ENCODE measurements around the gene CYP4F2. TPM values are rescaled to one million over a fixed set of nuclear protein-coding genes. Genes with fewer than 3 reads are reported as not detected.

The CYP4F2 gene
- total and polyA plus RNA-seq, 9 of the 15 experiments (the other 6 are each of a cell fraction or from before 2014, with no cell fraction given), result 0.10 to 0.56 (median 0.32) TPM; not detected in 2

DNA sequence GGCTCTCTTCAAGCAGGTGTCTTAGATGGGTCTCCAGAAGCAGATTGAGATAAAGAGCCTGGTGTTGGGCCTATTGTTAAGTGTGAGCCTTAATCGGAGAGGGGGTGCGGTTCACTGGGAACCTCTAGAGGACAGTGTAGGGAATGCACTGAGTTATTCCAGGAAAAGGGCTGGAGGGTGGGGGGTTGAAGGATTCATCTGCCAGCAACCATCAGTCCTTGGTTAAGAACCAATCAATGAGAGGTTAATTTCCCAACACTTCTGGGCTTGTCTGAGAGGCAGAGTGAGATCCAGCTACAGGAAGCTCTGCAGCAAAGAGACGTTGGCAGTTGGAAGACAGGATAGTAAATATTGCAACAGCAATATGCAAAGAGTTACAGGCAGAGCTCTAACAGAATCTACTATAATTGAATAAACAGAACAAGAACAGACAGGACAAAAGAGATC, 28.7 kb downstream of the CYP4F2 start (continued):
- TF ChIP-seq, protein P1, sequence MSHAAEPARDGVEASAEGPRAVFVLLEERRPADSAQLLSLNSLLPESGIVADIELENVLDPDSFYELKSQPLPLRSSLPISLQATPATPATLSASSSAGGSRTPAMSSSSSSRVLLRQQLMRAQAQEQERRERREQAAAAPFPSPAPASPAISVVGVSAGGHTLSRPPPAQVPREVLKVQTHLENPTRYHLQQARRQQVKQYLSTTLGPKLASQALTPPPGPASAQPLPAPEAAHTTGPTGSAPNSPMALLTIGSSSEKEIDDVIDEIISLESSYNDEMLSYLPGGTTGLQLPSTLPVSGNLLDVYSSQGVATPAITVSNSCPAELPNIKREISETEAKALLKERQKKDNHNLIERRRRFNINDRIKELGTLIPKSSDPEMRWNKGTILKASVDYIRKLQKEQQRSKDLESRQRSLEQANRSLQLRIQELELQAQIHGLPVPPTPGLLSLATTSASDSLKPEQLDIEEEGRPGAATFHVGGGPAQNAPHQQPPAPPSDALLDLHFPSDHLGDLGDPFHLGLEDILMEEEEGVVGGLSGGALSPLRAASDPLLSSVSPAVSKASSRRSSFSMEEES (CRISPR knock-in tag; IDR thresholded peaks at IDR 0.05), result no peak
- TF ChIP-seq SETDB1 (IDR thresholded peaks at IDR 0.05; ENCODE audit: low read length), result no peak
- no peak for TF ChIP-seq ZBTB7A (IDR thresholded peaks at IDR 0.05; ENCODE audit: borderline replicate concordance, control insufficient read depth, low read depth, low read length)
- no peak for TF ChIP-seq FUS (optimal IDR thresholded peaks at IDR 0.05; ENCODE audit: low read depth, low read length)
- TF ChIP-seq ZNF354B (CRISPR knock-in tag; IDR thresholded peaks at IDR 0.05), result no peak
- TF ChIP-seq, protein P2, sequence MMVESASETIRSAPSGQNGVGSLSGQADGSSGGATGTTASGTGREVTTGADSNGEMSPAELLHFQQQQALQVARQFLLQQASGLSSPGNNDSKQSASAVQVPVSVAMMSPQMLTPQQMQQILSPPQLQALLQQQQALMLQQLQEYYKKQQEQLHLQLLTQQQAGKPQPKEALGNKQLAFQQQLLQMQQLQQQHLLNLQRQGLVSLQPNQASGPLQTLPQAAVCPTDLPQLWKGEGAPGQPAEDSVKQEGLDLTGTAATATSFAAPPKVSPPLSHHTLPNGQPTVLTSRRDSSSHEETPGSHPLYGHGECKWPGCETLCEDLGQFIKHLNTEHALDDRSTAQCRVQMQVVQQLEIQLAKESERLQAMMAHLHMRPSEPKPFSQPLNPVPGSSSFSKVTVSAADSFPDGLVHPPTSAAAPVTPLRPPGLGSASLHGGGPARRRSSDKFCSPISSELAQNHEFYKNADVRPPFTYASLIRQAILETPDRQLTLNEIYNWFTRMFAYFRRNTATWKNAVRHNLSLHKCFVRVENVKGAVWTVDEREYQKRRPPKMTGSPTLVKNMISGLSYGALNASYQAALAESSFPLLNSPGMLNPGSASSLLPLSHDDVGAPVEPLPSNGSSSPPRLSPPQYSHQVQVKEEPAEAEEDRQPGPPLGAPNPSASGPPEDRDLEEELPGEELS (CRISPR knock-in tag; IDR thresholded peaks at IDR 0.05; ENCODE audit: borderline replicate concordance), result no peak
- TF ChIP-seq, protein P3, sequence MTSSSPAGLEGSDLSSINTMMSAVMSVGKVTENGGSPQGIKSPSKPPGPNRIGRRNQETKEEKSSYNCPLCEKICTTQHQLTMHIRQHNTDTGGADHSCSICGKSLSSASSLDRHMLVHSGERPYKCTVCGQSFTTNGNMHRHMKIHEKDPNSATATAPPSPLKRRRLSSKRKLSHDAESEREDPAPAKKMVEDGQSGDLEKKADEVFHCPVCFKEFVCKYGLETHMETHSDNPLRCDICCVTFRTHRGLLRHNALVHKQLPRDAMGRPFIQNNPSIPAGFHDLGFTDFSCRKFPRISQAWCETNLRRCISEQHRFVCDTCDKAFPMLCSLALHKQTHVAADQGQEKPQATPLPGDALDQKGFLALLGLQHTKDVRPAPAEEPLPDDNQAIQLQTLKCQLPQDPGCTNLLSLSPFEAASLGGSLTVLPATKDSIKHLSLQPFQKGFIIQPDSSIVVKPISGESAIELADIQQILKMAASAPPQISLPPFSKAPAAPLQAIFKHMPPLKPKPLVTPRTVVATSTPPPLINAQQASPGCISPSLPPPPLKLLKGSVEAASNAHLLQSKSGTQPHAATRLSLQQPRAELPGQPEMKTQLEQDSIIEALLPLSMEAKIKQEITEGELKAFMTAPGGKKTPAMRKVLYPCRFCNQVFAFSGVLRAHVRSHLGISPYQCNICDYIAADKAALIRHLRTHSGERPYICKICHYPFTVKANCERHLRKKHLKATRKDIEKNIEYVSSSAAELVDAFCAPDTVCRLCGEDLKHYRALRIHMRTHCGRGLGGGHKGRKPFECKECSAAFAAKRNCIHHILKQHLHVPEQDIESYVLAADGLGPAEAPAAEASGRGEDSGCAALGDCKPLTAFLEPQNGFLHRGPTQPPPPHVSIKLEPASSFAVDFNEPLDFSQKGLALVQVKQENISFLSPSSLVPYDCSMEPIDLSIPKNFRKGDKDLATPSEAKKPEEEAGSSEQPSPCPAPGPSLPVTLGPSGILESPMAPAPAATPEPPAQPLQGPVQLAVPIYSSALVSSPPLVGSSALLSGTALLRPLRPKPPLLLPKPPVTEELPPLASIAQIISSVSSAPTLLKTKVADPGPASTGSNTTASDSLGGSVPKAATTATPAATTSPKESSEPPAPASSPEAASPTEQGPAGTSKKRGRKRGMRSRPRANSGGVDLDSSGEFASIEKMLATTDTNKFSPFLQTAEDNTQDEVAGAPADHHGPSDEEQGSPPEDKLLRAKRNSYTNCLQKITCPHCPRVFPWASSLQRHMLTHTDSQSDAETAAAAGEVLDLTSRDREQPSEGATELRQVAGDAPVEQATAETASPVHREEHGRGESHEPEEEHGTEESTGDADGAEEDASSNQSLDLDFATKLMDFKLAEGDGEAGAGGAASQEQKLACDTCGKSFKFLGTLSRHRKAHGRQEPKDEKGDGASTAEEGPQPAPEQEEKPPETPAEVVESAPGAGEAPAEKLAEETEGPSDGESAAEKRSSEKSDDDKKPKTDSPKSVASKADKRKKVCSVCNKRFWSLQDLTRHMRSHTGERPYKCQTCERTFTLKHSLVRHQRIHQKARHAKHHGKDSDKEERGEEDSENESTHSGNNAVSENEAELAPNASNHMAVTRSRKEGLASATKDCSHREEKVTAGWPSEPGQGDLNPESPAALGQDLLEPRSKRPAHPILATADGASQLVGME (CRISPR knock-in tag; IDR thresholded peaks at IDR 0.05), result no peak
- TF ChIP-seq, protein P4, sequence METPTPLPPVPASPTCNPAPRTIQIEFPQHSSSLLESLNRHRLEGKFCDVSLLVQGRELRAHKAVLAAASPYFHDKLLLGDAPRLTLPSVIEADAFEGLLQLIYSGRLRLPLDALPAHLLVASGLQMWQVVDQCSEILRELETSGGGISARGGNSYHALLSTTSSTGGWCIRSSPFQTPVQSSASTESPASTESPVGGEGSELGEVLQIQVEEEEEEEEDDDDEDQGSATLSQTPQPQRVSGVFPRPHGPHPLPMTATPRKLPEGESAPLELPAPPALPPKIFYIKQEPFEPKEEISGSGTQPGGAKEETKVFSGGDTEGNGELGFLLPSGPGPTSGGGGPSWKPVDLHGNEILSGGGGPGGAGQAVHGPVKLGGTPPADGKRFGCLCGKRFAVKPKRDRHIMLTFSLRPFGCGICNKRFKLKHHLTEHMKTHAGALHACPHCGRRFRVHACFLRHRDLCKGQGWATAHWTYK (CRISPR knock-in tag; IDR thresholded peaks at IDR 0.05), result no peak
- TF ChIP-seq ETV1 (tag; conservative IDR thresholded peaks at IDR 0.05; ENCODE audit: low read depth), result no peak
- TF ChIP-seq, protein P5, sequence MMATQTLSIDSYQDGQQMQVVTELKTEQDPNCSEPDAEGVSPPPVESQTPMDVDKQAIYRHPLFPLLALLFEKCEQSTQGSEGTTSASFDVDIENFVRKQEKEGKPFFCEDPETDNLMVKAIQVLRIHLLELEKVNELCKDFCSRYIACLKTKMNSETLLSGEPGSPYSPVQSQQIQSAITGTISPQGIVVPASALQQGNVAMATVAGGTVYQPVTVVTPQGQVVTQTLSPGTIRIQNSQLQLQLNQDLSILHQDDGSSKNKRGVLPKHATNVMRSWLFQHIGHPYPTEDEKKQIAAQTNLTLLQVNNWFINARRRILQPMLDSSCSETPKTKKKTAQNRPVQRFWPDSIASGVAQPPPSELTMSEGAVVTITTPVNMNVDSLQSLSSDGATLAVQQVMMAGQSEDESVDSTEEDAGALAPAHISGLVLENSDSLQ (IDR thresholded peaks at IDR 0.05), result no peak
- no peak for TF ChIP-seq BCL6 (CRISPR knock-in tag; IDR thresholded peaks at IDR 0.05)
- no peak for TF ChIP-seq FOXA1 (IDR thresholded peaks at IDR 0.05; ENCODE audit: borderline replicate concordance)
- TF ChIP-seq ZZZ3 (IDR thresholded peaks at IDR 0.05), result no peak
- TF ChIP-seq EHMT2 (IDR thresholded peaks at IDR 0.05), result peak; percentile 27; the same call in 1 of the 2 replicates
- no peak for TF ChIP-seq ZKSCAN3 (CRISPR knock-in tag; IDR thresholded peaks at IDR 0.05)
- no peak for TF ChIP-seq TARDBP (IDR thresholded peaks at IDR 0.05)
- TF ChIP-seq NCOA4 (IDR thresholded peaks at IDR 0.05; ENCODE audit: partially characterized antibody), result no peak
- no peak for TF ChIP-seq ZNF408 (CRISPR knock-in tag; IDR thresholded peaks at IDR 0.05; ENCODE audit: low read depth)

Data from K562 (cell line).